ENCODE data around the gene RYR1. TPM values are rescaled to one million over a fixed set of nuclear protein-coding genes. Genes with fewer than 3 reads are reported as not detected.

The RYR1 gene
- total RNA-seq, 1 donor from 2014 or later = 0.12 TPM

- no peak overlapping the region for H3K4me3 ChIP-seq (ENCODE audit: low read depth, low read length)
- TF ChIP-seq CTCF (conservative IDR thresholded peaks at IDR 0.05; ENCODE audit: low read depth, low read length) = no peak
- no peak for DNase-seq (ENCODE audit: low read depth)
Measured at GRCh38 chr19:38483016-38483630, 49.6 kb downstream of the RYR1 start.

GRCh38 chr19:38484747-38485146 lies 51.3 kb downstream of the RYR1 start:
- no peak for TF ChIP-seq CTCF (conservative IDR thresholded peaks at IDR 0.05; ENCODE audit: low read depth, low read length)
- H3K4me3 ChIP-seq (ENCODE audit: low read depth, low read length) = no peak overlapping the region
- no peak for DNase-seq (ENCODE audit: low read depth)

GRCh38 chr19:38485541-38486285 lies 52.2 kb downstream of the RYR1 start:
- DNase-seq (ENCODE audit: low read depth) = no peak
- H3K4me3 ChIP-seq (ENCODE audit: low read depth, low read length) = no peak overlapping the region
- TF ChIP-seq CTCF (conservative IDR thresholded peaks at IDR 0.05; ENCODE audit: low read depth, low read length) = no peak

GRCh38 chr19:38486731-38487336 lies 53.3 kb downstream of the RYR1 start:
- H3K4me3 ChIP-seq (ENCODE audit: low read depth, low read length) = no peak overlapping the region
- DNase-seq (ENCODE audit: low read depth) = no peak
- TF ChIP-seq CTCF (conservative IDR thresholded peaks at IDR 0.05; ENCODE audit: low read depth, low read length) = no peak

GRCh38 chr19:38488096-38488495 lies 54.6 kb downstream of the RYR1 start:
- DNase-seq (ENCODE audit: low read depth) = no peak
- no peak for TF ChIP-seq CTCF (conservative IDR thresholded peaks at IDR 0.05; ENCODE audit: low read depth, low read length)
- H3K4me3 ChIP-seq (ENCODE audit: low read depth, low read length) = no peak overlapping the region

- no peak for TF ChIP-seq CTCF (conservative IDR thresholded peaks at IDR 0.05; ENCODE audit: low read depth, low read length)
Measured at GRCh38 chr19:38488776-38489481, 55.4 kb downstream of the RYR1 start.

More at GRCh38 chr19:38488776-38489481, 55.4 kb downstream of the RYR1 start:
- DNase-seq (ENCODE audit: low read depth) = no peak
- no peak overlapping the region for H3K4me3 ChIP-seq (ENCODE audit: low read depth, low read length)

Measured in epithelial cell of proximal tubule (primary cell).